ENCODE results near the gene TIRAP. TPM values are rescaled to one million over a fixed set of nuclear protein-coding genes. Genes with fewer than 3 reads are reported as not detected.

TIRAP gene
- total and polyA plus RNA-seq, 9 of the 15 experiments (the other 6 are each of a cell fraction or from before 2014, with no cell fraction given), result 0.60 to 8.7 (median 3.7) TPM

DNA sequence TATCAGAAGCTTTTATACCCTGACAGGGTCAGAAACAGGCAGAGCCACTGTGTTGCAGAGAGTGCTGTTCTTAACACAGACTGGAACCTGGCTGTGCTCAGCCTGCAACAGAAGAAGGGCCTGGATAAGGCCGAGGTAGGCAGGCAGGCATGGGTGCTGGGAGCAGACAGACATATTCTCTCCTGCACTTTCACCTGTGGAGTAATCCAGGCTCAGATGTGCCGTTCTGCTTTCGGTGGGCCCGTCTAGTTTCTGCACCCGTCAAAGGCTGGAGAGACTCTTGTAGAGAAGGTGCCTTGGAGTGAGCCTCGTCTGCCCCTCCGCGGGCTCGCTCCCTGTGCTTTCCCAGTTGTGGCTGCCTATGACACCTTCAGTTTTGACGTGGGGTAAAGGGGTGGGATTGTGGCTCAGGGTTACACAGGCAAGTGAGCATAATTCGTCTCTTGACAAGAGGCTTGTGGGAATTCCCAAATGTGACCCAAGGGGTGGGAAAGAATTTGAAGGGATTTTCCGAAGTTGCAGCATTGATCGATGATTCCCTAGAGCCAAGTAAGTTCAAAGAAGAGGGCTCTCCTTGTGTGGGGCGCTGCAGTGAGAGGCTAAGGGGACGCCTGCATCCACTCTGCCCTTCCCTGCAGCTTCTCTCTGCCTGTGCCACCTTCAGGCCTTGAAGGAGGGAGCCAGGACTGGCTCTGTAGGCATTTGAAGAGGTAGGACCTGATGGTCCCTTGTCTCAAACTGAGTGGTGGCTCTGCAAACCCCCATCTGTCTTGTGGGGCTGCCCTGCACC, 56.4 kb downstream of the TIRAP start:
- Histone ChIP-seq H3K36me3 (ENCODE audit: control insufficient read depth, insufficient read depth, low read length) (peaks cover 34% of the 10 kb centered on the region; the same call in 2 of the 3 replicates), H3K4me3 (no peak overlapping the region), H2AFZ (ENCODE audit: low read depth, low read length) (no peak overlapping the region), H3K79me2 (ENCODE audit: control insufficient read depth, insufficient read depth, low read length) (no peaks in the 10 kb centered on the region; the same call in 2 of the 3 replicates), H3K9me3 (replicated peaks; ENCODE audit: control insufficient read depth, insufficient read depth, low read depth, low read length) (no peaks in the 10 kb centered on the region), H3K4me2 (ENCODE audit: insufficient read depth, low read length) (no peak overlapping the region), H3K4me1 (replicated peaks in 1 of 2; ENCODE audit: control insufficient read depth in 2 of 2, insufficient read depth in 2 of 2, low read length in 2 of 2) (peaks cover 9 to 23% of the 10 kb centered on the region in 2 experiments; a peak in 4 of 5 replicates), H3K27me3 (ENCODE audit: control insufficient read depth in 2 of 2, insufficient read depth in 2 of 2, low read length in 2 of 2) (no peaks in the 10 kb centered on the region), H3K27ac (ENCODE audit: extremely low read depth, low read depth, low read length) (no peak overlapping the region), H3K9ac (ENCODE audit: insufficient read depth in 1 of 2, low read depth in 2 of 2, low read length in 2 of 2) (peak overlapping the region in 1 of 2 experiments; percentile 12; a peak in 1 of 4 replicates), H4K20me1 (replicated peaks; ENCODE audit: control insufficient read depth, insufficient read depth, low read length) (no peaks in the 10 kb centered on the region), H3K9me1 (ENCODE audit: control insufficient read depth, insufficient read depth, low read length) (peaks cover 3% of the 10 kb centered on the region)
- 77% methylated on average over 15 of the region's 15 CpGs for WGBS (ENCODE audit: insufficient coverage, low coverage, missing lambda C conversion rate)
- in situ Hi-C loops (cut with MboI), result no loop called here
- ChIA-PET CTCF (ENCODE audit: low intra/inter-chr PET ratio) (no interaction called here), POLR2A (no interaction called here)
- no peak for ATAC-seq
- TF ChIP-seq PTBP1 (IDR thresholded peaks at IDR 0.05; ENCODE audit: low read depth, low read length), result no peak
- no peak for TF ChIP-seq SRSF3 (IDR thresholded peaks at IDR 0.05; ENCODE audit: insufficient read depth, low read length)
- no peak for TF ChIP-seq HMG20A (CRISPR knock-in tag; conservative IDR thresholded peaks at IDR 0.05)
- TF ChIP-seq, protein P1, sequence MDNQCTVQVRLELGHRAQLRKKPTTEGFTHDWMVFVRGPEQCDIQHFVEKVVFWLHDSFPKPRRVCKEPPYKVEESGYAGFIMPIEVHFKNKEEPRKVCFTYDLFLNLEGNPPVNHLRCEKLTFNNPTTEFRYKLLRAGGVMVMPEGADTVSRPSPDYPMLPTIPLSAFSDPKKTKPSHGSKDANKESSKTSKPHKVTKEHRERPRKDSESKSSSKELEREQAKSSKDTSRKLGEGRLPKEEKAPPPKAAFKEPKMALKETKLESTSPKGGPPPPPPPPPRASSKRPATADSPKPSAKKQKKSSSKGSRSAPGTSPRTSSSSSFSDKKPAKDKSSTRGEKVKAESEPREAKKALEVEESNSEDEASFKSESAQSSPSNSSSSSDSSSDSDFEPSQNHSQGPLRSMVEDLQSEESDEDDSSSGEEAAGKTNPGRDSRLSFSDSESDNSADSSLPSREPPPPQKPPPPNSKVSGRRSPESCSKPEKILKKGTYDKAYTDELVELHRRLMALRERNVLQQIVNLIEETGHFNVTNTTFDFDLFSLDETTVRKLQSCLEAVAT (IDR thresholded peaks at IDR 0.05), result no peak
- TF ChIP-seq, protein P2, sequence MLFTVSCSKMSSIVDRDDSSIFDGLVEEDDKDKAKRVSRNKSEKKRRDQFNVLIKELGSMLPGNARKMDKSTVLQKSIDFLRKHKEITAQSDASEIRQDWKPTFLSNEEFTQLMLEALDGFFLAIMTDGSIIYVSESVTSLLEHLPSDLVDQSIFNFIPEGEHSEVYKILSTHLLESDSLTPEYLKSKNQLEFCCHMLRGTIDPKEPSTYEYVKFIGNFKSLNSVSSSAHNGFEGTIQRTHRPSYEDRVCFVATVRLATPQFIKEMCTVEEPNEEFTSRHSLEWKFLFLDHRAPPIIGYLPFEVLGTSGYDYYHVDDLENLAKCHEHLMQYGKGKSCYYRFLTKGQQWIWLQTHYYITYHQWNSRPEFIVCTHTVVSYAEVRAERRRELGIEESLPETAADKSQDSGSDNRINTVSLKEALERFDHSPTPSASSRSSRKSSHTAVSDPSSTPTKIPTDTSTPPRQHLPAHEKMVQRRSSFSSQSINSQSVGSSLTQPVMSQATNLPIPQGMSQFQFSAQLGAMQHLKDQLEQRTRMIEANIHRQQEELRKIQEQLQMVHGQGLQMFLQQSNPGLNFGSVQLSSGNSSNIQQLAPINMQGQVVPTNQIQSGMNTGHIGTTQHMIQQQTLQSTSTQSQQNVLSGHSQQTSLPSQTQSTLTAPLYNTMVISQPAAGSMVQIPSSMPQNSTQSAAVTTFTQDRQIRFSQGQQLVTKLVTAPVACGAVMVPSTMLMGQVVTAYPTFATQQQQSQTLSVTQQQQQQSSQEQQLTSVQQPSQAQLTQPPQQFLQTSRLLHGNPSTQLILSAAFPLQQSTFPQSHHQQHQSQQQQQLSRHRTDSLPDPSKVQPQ (CRISPR knock-in tag; IDR thresholded peaks at IDR 0.05; ENCODE audit: borderline replicate concordance), result no peak
- DNase-seq (ENCODE audit: extremely low read depth in 1 of 4, low spot score in 3 of 4), result no peak
- no peak for FAIRE-seq
- intact Hi-C loops (cut with micrococcal nuclease), result no loop called here
- no TSS peak for BruUV-seq (replicated peaks)

Measured in K562 (cell line).